Medulla oblongata (tissue), 1 donor: ENCODE data around the gene ABITRAM.
"Not testable (repeated sequence)": the region's sequence is repeated elsewhere in the genome, so short reads cannot be mapped to it uniquely, and the experiment has no call there.

Experiments used
- DNase-seq: peaks from one replicate; pipeline ENCODE4 v3.0.0-alpha.2; 2015; ENCODE audit errors: extremely low spot score

The ABITRAM gene

GRCh38 chr9:108934323-108934893 lies at the start of gene ABITRAM:
Gene ABITRAM, plus strand, starts transcription at chr9:108934400. Its CDS starts 87 bp downstream, at chr9:108934487.
- peak; percentile 91 for DNase-seq

GRCh38 chr9:108884701-108885100 lies 49.5 kb upstream of the ABITRAM start:
- no peak for DNase-seq

DNA sequence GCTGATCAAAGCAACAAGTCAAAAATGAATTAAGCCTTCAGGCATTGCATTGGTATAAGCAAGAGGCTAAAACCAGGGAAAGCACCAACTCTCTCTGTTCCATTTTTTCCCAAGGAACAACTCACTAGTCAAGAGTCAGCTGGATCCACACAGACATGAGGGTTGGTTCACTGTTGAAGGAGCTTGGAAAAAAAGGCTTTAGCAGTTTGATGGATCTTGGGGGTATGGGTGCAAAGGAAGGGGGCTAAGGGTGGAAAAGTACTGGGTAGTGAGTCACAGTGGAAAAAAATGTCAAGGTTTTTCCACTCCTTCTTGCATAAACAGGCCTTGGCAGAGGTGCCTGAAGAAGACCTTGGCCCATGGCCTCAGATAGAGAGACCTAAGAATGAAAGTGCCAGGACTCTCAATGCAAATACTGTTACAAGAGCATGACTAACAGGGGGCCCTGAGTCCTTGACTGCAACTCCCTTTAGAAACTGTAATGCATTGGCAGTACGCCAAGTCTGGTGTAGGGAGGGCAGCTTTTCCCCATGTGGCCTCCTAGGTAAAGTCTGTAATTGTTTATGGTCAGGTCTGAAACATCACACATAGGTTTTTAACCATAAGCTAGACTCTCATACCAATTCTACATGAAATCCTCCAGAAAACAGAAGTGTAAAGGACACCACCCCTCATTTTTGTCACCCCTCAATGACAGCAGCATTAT lies 48.4 kb upstream of the ABITRAM start:
- DNase-seq = no peak

- DNase-seq = not testable (repeated sequence)
Observed at GRCh38 chr9:108886594-108887271, 47.5 kb upstream of the ABITRAM start.

- no peak for DNase-seq
Observed at GRCh38 chr9:108889649-108890067, 44.5 kb upstream of the ABITRAM start.

DNA sequence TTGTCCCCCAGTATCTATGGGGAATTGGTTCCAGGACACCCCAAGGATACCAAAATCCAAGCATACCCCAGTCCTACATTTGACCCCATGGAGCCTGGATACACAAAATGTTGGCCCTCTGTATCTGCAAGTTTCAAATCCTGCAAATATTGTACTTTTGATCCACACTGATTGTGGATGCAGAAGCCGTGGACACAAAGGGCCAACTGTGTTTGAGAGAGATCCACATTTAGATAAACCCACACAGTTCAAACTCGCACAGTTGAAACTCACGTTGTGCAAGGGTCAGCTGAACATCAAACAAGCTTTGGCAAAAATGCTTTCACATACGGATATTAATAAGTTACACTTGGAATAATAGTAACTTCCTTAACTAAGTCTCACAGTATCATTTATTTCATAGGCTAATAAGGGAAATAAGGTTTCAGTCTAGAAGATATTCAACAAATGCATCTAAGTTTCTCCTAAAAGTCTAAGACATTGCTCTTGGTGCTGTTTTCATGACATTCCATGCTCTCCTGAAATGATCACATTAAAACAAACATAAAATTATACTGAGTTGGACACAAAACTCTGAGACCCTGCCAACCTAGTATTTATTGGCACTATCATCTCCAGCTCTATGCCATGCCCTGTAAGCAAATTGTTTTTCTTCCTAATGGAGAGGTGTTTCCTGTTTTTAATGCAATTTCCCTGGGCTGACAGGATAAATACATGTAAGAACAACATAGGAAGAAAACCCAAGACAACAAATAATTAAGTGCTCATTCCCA lies 39.8 kb upstream of the ABITRAM start:
- peak; percentile 5 for DNase-seq

DNA sequence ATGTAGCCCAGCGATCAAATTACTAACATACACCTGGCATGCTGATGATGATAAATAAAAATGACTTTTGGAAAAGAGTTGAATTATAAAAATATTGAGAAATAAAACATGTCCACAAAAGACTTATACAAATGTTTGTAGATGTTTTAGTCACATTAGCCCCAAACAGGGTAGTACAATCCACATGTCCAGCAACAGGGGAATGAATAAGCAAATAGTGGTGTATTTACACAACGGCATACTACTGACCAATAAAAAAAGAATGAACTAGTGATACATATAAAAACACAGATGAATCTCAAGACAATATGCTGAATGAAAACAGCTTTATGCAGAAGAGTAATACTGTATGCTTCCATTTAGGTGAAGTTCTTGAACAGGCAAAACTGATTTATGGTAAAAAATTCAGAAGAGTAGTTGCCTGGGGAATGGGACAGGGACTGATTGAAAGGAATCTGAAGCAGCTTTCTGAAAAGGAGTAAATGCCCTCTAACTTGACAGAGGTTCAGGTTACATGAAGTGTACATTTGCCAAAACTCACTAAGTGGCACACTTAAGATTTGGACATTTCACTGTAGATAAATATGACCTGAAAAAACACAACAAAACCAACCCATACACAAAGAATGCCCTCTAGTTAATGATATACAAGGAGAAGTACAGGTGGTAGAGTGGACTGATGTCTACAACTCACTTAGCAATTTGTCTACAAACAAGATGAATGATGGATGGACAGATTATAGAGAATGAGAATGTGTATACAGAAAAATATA lies 36.7 kb upstream of the ABITRAM start:
- no peak for DNase-seq

DNA sequence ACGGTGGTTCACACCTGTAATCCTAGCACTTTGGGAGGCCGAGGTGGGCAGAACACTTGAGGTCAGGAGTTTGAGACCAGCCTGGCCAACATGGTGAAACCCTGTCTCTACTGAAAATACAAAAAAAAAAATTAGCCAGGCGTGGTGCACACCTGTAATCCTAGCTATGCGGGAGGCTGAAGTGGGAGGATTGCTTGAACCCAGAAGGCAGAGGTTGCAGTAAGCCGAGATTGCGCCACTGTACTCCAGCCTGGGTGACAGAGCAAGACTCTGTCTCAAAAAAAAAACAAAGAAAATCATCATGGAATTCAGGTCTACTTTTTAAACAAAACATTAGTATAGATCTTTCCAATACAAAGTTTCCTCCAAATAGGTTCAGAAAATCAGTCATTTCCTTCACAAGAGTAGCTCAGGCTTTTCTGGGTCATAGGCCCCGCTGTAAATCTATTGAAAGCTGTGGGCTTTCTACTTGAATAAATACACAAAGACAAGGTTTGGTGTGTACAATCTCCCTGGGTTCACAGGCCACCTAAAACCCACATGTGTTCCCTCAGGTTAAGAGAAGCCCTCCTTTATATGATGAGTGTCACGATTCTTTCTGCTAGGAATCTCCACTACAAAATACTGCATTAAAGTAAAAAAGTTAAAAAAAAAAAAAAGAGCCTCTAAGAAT lies 35.0 kb upstream of the ABITRAM start:
- not testable (repeated sequence) for DNase-seq

- DNase-seq = no peak
Observed at GRCh38 chr9:108900176-108900575, 34.0 kb upstream of the ABITRAM start.

DNA sequence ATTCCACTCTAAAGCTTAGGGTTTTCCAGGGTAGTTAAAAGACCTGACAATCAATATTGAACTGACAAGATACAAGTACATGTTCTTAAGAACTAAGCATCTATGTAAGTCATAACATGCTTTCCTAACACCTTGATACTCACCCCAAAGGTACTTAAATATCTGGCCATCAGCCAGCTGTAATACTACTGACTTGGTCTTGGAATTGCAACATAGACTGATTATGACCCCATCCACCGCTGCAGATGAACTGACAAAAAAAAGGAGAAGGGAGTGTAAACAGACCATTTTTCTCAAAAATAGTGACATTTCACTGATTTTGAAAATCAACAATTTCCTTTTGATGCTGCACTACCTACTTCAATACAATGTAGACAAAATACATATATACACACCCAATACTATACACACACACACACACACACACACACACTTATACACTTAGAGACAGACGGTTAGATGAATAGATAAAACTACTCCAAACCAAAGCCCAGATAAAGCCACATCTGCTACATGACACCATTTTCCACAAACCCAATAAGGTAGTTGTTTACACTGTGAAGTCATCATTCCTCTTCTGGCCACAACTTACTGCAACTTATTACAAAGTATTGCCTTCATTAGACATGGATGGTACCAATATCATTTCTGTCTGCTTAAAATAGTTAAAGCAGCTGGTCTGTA lies 30.6 kb upstream of the ABITRAM start:
- DNase-seq = no peak

DNA sequence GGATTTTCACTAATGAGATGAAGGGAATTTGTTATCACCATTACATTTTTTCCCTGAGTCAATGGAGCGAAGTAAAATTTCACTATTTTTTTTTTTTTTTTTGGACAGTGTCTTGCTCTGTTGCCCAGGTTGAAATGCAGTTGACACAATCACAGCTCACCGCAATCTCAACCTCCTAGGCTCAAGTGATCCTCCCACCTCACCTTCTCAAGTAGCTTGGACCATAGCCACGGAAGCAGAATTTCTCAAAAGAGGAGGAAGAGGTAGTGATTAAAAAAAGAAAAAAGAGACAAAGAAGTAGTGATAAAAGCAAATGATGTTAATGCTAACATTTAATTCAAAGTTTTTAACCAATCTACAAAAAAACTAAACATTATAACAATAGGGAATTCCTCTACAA lies 30.0 kb upstream of the ABITRAM start:
- DNase-seq = no peak

DNA sequence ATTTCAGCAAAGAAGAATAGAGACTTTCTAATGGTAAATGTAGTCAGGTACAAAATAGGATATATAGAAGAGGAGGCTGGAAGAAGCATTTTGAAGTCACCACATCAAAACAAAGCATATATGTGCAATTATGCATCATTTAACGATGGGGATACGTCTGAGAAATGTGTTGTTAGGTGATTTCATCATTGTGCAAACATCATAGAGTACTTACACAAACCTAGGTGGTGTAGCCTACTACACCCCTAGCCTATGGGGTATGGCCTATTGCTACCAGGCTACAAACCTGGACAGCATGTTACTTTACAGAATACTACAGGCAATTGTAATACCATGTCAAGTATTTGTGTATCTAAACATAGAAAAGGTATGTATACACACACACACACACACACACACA lies 28.7 kb upstream of the ABITRAM start:
- DNase-seq = no peak

DNA sequence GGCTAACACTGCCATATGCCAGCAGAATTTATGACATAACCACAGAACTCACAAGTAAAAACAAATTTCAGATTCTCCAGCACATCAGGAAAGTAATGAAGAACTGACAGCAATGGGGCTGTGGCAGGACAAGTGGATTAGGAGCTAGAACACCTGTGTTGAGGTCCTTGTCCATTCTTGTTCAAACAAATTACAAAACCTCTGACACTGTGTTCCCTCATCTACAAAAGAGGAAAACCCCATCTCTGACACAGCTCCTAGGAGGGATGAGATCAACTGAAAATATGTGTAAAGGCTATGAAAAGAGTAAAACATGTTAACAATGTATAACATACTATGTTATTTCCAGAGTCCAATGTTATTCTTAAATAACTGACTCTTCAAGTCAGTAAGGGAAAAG lies 23.8 kb upstream of the ABITRAM start:
- DNase-seq = no peak

DNA sequence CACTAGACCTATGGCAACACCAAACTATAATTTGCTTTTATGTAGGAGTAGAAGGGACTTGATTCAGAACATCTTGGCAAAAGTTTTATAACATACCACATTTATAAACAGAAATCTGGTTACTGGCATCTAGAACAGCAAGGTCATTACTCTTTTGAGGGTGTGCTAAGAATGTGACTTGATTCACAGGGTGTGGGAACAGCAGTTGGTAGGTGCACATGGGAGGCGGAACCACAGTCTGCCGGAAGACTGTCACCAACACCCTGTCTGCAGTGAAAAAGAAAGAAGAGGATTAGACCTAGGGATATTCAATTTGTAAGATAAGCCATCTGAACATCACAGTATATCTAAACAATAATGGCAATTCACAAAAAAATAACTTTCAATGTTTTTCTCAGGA lies 23.3 kb upstream of the ABITRAM start:
- DNase-seq = no peak

DNA sequence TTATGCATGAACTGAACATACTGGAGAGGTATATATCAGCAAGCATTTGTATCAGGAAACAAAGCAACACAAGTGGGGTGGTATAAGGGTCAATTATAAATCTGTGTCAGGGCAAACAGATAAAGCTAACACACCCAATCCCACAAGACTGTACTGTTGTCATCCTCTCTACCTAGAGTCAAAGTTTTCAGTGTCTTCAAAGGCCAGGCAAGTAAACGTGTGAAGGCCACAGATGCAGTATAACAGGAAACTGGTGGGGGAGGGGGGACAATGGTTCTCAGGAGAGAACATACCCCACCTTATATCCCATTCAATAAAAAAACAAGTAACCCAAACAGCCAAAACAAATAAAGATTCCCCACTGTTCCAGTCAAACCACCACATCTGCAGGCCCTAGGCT lies 22.4 kb upstream of the ABITRAM start:
- no peak for DNase-seq

DNA sequence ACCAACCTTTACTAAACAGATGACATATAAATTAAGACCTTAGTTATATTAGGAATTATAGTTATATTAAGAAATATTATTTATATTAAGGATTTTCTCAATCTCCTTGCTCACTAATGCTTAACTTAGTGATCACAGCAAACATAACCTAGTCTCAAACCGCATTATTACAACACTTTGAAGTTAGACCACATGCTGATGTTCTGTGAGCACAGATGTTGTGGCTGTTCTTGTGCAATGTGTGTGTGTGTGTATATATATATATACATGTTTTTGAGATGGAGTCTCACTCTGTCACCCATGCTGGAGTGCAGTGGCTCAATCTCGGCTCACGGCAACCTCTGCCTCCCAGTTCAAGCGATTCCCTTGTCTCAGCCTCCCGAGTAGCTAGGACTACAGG lies 20.8 kb upstream of the ABITRAM start:
- DNase-seq = no peak

DNA sequence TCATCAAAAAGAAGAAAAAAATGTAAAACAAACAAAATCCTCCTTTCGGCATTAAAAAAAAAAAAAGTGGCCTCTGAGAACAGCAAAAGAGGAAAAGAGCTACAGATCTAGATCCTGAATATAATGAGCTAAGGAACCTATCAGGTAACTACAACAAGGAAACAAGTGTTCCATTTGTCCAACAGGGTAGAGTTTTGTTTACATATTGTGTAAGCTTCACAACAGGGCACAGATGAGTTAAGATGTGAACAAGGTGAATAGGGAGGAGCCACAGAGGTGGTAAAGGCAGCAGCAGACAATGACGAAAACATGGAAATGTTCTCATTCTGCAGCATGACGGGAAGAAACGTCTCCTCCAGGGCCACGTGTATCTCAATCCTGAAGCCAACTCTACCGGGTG lies 14.7 kb upstream of the ABITRAM start:
- no peak for DNase-seq

- DNase-seq = not testable (repeated sequence)
Observed at GRCh38 chr9:108920401-108920800, 13.8 kb upstream of the ABITRAM start.

GRCh38 chr9:108921200-108921599 lies 13.0 kb upstream of the ABITRAM start:
- no peak for DNase-seq

- DNase-seq = no peak
Observed at GRCh38 chr9:108924466-108924865, 9.7 kb upstream of the ABITRAM start.
